Choroid plexus epithelial cell (primary cell): ENCODE results near the gene CCK.

ENCODE experiments used
- DNase-seq: peaks from one replicate; pipeline ENCODE4 v3.0.0-alpha.2; 2010; ENCODE audit warnings: low read depth
- H3K4me3 ChIP-seq: 2 replicates; pipeline ENCODE4 v1.5.1; 2011; ENCODE audit warnings: low read depth, mild to moderate bottlenecking, control low read depth, low read length, moderate library complexity
- TF ChIP-seq, protein P1 (sequence below): conservative IDR thresholded peaks from 2 replicates; pipeline ENCODE4 v1.5.1; 2011; ENCODE audit warnings: low read depth, mild to moderate bottlenecking, control low read depth, inconsistent platforms, low read length, moderate library complexity

The CCK gene

DNA sequence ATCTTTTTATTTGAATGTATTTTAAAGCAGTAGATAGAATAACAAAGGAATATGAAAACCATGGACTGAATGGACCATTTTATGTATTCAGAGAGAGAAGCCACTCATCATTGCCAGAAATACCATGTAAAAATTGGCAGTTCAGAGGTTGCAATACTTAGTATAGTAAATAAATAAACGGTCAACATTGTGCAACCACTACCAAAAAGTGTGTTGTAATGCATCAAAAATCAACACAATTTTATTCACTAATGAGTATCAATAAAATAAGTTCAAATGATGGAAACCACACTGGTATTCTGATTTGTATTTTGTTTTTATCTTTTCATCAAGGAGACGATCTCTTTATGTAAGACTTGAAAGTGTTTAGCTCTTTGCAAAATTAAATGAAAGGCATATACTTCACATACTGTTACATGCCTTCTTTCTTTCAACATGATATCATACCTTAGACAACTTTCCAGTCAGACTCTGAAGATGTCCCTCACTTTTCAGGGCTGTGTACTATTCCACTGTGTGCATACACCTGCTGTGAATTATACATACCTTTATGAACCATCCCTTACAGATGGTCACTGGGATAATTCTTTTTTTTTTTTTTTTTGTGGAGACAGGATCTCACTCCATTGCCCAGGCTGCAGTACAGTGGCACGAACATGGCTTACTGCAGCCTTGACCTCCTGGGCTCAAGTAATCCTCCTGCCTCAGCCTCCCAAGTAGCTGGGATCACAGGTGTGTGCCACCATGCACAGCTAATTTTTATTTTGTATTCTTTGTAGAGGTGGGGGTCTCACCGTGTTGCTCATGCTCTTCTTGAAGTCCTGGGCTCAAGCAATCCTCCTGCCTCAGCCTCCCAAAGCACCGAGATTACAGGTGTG is 40.3 kb downstream of the CCK start:
- DNase-seq: no peak
- TF ChIP-seq, protein P1, sequence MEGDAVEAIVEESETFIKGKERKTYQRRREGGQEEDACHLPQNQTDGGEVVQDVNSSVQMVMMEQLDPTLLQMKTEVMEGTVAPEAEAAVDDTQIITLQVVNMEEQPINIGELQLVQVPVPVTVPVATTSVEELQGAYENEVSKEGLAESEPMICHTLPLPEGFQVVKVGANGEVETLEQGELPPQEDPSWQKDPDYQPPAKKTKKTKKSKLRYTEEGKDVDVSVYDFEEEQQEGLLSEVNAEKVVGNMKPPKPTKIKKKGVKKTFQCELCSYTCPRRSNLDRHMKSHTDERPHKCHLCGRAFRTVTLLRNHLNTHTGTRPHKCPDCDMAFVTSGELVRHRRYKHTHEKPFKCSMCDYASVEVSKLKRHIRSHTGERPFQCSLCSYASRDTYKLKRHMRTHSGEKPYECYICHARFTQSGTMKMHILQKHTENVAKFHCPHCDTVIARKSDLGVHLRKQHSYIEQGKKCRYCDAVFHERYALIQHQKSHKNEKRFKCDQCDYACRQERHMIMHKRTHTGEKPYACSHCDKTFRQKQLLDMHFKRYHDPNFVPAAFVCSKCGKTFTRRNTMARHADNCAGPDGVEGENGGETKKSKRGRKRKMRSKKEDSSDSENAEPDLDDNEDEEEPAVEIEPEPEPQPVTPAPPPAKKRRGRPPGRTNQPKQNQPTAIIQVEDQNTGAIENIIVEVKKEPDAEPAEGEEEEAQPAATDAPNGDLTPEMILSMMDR: no peak
- no peak overlapping the region for H3K4me3 ChIP-seq

DNA sequence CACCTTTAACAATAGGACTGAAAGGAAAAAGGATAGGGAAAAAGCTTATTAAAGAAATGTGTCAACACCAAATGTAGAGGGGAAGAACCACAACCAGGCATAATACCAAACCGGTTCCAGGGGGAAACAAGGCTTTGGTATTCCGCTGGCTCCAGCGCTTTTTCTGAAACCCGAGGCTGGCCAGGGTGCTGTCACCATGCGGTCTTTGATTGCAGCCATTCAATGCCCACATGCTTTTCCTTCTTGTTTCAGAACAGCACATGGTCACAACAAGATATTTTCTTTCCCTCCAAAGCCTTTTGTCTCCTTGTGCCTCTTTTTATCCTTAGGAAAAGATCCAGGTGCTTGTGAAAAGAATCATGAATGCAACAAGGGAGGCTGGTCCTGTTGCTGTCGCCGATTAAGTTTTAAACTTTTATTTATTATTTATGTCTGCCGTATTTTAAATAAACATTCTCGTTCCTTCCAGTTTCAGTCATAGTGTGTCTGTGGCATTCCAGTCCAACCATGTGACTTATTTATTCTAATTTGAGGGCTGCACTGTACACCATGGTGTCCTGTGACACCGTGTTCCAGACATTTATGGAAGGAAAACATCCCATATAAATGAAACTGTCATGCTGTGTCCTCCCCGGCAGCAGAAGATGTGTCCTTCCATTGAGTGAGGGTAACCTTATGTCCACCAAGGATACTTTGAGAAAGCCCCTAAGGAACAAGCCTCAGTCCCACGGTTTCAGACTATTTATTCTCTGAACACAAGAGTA is 41.1 kb downstream of the CCK start:
- peak; percentile 45 for DNase-seq
- no peak overlapping the region for H3K4me3 ChIP-seq
- TF ChIP-seq, protein P1: no peak

DNA sequence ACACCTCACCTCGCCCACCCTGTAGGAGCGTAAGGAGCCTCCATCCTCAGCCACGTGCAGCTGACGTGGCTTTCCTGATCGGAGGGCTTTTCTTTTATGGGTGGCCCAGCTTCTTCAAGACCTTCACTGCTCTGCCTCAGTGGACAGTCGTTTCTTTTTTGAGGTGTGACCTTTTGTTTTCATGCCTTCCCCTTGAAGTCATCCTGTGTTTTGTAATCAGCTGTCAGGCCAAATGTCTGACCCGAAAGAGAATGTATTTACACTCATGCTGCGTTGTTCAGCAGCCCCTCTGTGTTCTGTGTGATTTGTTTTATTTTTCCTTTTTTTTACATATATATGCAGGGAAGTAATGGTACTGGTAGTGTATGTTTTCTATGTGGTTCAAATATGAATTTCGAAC is 41.8 kb downstream of the CCK start:
- no peak overlapping the region for H3K4me3 ChIP-seq
- peak; percentile 50 for DNase-seq
- TF ChIP-seq, protein P1: no peak

DNA sequence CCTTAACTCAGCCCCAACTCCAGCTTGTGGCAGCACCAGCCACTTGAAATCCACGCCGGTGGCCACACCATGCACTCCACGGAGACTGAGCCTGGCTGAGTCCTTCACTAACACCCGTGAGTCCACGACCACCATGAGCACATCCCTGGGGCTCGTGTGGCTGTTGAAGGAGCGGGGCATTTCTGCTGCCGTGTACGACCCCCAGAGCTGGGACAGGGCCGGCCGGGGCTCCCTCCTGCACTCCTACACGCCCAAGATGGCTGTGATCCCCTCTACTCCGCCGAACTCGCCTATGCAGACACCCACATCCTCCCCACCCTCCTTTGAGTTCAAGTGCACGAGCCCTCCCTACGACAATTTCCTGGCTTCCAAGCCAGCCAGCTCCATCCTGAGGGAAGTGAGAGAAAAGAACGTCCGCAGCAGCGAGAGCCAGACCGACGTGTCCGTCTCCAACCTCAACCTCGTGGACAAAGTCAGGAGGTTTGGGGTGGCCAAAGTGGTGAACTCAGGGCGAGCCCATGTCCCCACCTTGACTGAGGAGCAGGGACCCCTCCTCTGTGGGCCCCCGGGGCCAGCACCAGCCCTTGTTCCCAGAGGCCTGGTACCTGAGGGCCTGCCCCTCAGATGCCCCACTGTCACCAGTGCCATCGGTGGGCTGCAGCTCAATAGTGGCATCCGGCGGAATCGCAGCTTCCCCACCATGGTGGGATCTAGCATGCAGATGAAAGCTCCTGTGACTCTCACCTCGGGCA is 42.9 kb downstream of the CCK start:
- no peak for DNase-seq
- TF ChIP-seq, protein P1: no peak
- no peak overlapping the region for H3K4me3 ChIP-seq

DNA sequence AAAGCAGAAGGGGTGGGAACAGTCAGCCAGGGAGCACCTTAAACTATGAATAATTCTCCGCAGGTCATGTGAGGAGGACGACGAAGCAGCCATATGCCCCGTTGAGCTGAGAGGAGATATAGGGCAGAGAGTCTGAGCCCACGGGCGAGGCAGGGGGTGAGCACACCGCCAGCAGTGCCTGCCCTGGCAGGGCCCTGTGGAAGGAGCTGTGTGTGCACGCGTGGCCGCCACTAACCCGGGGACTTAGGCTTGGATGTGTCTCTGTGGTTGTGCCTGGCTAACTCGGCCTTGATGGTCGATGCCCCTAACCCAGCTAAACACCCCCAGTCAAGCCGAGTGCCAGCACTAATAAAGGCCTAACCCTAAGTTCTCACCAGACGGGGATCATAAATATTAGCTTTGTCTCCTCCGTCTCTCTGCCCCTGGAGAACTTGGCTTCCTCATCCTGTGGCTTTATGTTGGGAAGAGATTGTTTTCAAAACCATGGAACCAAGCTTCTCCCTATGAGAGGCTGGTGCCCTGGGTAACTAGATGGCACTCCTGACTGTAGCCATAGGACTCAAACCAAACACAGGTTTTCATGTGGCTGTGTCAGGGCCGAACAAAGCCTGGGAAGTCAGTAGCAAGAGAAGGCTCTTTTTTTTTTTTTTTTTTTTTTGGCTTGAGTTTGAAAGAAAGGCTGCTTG is 45.4 kb downstream of the CCK start:
- TF ChIP-seq, protein P1: no peak
- H3K4me3 ChIP-seq: no peak overlapping the region

DNA sequence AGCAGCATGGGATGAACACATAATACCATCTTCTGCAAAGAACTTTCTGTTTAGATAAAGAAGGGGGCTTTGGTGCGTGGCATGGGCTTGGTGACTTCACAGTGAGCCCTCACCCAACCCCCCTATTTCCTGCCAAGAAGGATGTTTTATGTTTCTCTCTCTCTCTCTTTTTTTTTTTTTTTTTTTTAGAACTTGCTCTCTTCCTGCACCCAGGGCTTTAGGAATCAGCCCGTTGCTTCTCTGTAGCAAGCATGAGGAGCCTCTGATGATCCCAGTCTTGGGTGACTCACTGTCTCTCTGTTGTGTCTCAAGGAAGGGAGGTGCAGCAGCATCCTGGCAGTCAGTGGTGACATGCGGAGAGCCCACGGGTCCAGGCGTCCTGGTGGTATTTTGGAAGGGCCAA is 49.1 kb downstream of the CCK start:
- peak; percentile 47 for DNase-seq
- TF ChIP-seq, protein P1: no peak

More for the DNA sequence above, 45.4 kb downstream of the CCK start:
- DNase-seq: no peak

More for the DNA sequence above, 49.1 kb downstream of the CCK start:
- no peak overlapping the region for H3K4me3 ChIP-seq
